ENCODE measurements around the gene CIB4.

CIB4 gene

DNA sequence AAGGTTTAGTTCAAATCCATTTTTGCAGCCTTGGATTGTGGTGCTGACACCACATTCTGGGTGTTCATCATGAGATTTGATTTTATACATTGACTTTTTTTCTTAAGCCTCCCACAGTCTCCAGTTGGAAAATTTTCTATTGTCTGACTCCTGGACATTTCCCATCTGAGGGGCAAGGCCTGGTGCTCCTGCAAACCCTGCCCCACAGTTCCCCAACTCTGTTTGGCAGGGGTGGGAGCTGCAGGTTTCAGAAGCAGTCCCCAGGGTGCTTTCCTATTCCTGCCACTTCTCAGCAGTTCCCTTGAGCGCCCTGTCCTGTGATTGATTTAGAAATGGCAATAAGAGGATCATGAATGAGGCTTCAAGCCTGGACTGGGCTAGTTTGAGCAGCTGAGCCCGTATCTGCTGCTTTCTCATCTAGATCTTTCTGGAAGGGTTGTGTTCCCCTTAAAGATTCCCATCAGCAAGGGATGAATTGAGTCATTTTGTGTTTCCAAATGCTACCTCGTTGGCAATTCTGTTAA, 77.0 kb downstream of the CIB4 start:
- TF ChIP-seq, protein P1, sequence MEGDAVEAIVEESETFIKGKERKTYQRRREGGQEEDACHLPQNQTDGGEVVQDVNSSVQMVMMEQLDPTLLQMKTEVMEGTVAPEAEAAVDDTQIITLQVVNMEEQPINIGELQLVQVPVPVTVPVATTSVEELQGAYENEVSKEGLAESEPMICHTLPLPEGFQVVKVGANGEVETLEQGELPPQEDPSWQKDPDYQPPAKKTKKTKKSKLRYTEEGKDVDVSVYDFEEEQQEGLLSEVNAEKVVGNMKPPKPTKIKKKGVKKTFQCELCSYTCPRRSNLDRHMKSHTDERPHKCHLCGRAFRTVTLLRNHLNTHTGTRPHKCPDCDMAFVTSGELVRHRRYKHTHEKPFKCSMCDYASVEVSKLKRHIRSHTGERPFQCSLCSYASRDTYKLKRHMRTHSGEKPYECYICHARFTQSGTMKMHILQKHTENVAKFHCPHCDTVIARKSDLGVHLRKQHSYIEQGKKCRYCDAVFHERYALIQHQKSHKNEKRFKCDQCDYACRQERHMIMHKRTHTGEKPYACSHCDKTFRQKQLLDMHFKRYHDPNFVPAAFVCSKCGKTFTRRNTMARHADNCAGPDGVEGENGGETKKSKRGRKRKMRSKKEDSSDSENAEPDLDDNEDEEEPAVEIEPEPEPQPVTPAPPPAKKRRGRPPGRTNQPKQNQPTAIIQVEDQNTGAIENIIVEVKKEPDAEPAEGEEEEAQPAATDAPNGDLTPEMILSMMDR (IDR thresholded peaks at IDR 0.05; ENCODE audit: borderline replicate concordance, insufficient read depth, low read depth, low read length) = no peak
- H3K4me3 ChIP-seq (ENCODE audit: low read depth, low read length) = no peak overlapping the region

DNA sequence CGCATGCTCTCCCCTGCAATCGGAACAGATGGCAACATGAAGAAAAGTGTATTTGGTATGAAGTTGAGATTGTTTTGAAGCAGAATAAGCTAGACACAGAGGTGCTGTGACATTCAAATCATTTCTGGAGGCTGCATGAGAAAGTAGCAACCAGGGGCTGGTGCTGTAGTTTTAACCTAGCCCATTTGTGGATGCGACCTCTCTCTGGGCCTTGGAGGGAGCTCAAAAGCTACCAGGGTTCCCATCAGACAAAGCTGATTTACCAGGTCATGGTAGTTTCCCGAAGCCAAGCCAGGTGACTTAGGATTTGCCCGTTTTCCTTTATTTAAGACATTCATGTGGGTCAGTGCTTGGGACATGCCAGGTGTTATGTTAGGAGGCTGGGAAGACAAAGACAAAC, 77.5 kb downstream of the CIB4 start:
- TF ChIP-seq, protein P1 (IDR thresholded peaks at IDR 0.05; ENCODE audit: borderline replicate concordance, insufficient read depth, low read depth, low read length) = no peak

DNA sequence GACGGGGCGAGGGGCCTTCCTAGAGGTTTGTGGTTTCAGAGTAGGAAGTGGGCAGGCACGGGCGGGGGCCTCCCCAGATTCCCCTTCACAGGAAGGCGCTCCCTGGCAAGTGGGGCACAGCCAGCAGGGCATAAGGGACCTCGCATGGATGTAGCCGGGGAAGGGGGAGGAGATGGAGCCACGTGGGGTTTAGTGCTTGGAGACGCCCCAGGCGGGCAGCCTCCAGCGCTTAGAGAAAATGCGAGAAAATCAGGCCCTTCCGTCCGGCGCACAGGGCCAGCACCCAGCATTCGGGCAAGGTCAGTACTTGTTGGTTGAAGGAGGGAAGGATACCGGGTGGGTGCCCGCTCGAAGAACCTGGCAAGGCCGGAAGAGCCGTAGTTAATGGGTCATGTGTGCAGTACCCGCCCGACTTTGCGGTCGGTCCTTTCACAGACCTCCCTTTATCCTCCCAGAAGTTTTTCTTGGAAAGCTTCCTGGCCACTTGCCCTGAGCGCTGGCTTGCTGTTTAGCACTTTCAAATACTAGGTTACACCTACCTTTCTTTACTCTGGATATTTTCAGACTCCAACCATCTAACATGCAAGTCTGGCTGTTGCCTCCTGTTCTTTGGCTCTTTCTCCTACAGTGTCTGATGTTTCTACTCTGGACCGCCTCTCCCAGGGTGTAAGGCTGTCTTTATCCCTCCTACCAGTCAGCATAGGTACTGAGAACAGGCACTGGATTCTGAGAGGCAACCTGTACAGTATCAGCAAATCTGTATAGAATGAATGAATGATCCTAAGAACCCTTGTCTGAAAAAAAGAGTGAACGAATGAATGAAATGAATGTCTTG, 78.1 kb downstream of the CIB4 start:
- no peak overlapping the region for H3K4me3 ChIP-seq (ENCODE audit: low read depth, low read length)

More for the DNA sequence above, 77.5 kb downstream of the CIB4 start:
- no peak overlapping the region for H3K4me3 ChIP-seq (ENCODE audit: low read depth, low read length)

DNA sequence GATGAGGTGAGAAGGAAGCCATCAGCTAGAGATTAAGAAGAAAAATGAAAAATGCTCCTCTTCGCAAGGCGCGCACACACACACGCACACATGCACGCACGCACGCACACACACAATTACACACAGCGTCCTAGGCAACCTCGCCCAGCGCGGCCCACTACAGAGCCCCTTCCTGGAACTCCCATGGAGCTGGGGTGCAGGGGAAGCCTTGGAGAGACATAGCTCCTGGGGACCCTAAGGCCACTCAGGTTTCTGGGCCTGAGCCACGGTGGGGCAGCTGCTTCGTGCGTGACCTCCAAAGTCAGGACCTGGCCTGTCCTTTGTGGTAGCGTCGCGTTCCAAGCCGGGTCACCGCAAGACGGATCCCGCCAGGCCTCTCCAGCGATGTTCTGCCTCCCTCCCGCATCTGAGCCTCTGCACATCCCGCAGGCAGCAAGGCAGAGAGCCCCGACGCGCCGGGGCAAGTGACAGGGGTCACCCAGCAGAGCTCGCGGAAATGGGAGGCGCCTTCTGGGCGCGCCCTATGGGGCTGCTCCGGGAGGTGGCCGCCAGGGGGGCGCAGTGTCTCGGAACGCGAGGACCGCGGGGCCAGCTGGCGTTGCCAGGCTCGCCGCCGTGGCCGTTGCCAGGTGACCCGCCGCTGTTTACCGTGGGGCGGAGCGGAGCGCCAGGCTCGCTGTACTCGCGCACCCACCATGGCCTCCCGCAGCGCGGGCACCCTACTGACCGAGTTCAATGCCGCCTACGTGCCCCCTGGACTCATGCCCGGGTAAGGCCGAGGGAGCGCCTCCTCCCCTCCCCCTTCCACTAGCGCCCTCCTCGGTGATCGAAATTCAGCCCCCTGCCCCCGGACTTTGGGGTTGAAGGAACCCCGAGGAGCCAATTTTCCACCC, 79.0 kb downstream of the CIB4 start:
- H3K4me3 ChIP-seq (ENCODE audit: low read depth, low read length) = no peak overlapping the region
- TF ChIP-seq, protein P1 (IDR thresholded peaks at IDR 0.05; ENCODE audit: borderline replicate concordance, insufficient read depth, low read depth, low read length) = no peak

More for the DNA sequence above, 78.1 kb downstream of the CIB4 start:
- TF ChIP-seq, protein P1 (IDR thresholded peaks at IDR 0.05; ENCODE audit: borderline replicate concordance, insufficient read depth, low read depth, low read length) = no peak

DNA sequence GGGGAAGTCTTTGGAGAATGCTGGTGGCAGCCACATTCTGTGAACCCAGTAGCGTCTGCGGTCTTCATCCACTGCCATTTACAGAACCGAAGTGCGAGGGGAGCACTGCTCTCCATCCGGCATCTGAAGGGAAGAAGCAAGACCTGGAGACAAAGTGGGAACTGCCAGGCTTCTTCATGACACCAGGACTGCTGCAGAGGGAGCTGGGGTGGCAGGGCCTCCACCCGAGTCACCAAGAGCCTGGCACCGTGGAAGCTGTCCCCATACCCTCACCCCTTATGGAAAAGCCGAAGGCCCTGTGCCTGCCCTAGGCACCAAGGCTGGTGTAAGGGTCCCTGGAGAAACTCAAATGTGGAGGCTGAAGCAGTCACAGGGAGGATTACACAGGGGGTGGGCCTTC, 79.8 kb downstream of the CIB4 start:
- no peak overlapping the region for H3K4me3 ChIP-seq (ENCODE audit: low read depth, low read length)
- TF ChIP-seq, protein P1 (IDR thresholded peaks at IDR 0.05; ENCODE audit: borderline replicate concordance, insufficient read depth, low read depth, low read length) = no peak

DNA sequence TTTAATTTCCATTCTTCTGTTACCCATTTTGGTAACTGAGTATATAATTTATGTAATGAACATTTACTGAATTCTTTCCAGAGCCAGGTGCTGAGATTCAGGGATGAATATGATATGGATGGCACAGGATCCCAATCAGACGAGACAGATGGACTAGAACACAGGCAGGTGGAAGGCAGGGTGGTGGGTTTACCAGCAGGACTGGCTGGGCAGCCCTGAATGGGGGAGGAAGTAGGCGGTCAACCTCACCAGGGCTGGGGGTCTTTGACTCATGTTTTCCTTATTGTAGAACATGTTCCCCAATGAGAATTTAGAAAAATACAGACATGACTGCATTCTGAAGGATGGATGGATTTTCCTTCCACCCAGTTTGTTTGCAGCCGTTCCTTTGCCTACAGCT, 80.3 kb downstream of the CIB4 start:
- no peak overlapping the region for H3K4me3 ChIP-seq (ENCODE audit: low read depth, low read length)
- TF ChIP-seq, protein P1 (IDR thresholded peaks at IDR 0.05; ENCODE audit: borderline replicate concordance, insufficient read depth, low read depth, low read length) = no peak

Measured in GM12875 (cell line).